CD4-positive, alpha-beta T cell (primary cell): ENCODE results near the gene LSM10. TPM values are rescaled to one million over a fixed set of nuclear protein-coding genes. Genes with fewer than 3 reads are reported as not detected.

Experiments used
- ATAC-seq: fragments of 200-7000 bp; cut with Tn5 transposase; one replicate; pipeline ENCODE4 v1.10.0; 2022; ENCODE audit warnings: mild to moderate bottlenecking; ENCODE audit not compliant: poor library complexity
- CTCF ChIA-PET: fragments of 350-600 bp; sonication (Branson Sonifier 250); formaldehyde crosslinking; loops from one replicate; lab custom pipeline; 2021; ENCODE audit warnings: antibody characterized with exemption, inconsistent platforms; lab: Charles Lee
- POLR2A ChIA-PET: fragments of 350-600 bp; sonication (Branson Sonifier 250); formaldehyde crosslinking; loops from one replicate; lab custom pipeline; 2021; ENCODE audit warnings: antibody characterized with exemption, inconsistent platforms; lab: Charles Lee
- DNase-seq, 14 experiments: peaks; one replicate each; pipeline ENCODE4 v3.0.0-alpha.2; 2013 to 2020; ENCODE audit warnings: mixed read lengths in 2 of 14
- H3K27ac ChIP-seq, 2 donors: one replicate each; pipeline versions ENCODE4 v1.5.1 to v1.7.0; 2013; ENCODE audit warnings: low read length in 2 of 2, low read depth in 1 of 2, mild to moderate bottlenecking in 1 of 2
- H3K27me3 ChIP-seq, 2 experiments: 1 replicate in 1 of 2; 2 replicates in 1 of 2; pipeline versions ENCODE4 v1.6.1 to v1.7.0; 2013; ENCODE audit warnings: low read length in 2 of 2, control low read depth in 1 of 2, mild to moderate bottlenecking in 1 of 2, moderate library complexity in 1 of 2; ENCODE audit not compliant: insufficient read depth in 2 of 2, control insufficient read depth in 1 of 2
- H3K36me3 ChIP-seq: one replicate; pipeline ENCODE4 v1.6.1; 2013; ENCODE audit warnings: low read length, control low read depth; ENCODE audit not compliant: insufficient read depth
- H3K4me1 ChIP-seq: one replicate; pipeline ENCODE4 v1.6.1; 2013; ENCODE audit warnings: low read length, control low read depth; ENCODE audit not compliant: insufficient read depth
- H3K4me3 ChIP-seq: one replicate; pipeline ENCODE4 v1.5.1; 2013; ENCODE audit warnings: mild to moderate bottlenecking, low read length, moderate library complexity
- H3K9me3 ChIP-seq, 2 experiments: 1 replicate in 1 of 2; 2 replicates in 1 of 2; pipeline versions ENCODE4 v1.6.1 to v1.7.0; 2013; ENCODE audit warnings: low read length in 2 of 2, mild to moderate bottlenecking in 2 of 2, control low read depth in 1 of 2, moderate library complexity in 1 of 2; ENCODE audit not compliant: control insufficient read depth in 1 of 2, insufficient read depth in 1 of 2
- H3K27ac Mint-ChIP-seq: one replicate; pipeline ENCODE4 v1.8.0; 2020; ENCODE audit warnings: mixed read lengths
- H3K27me3 Mint-ChIP-seq: one replicate; pipeline ENCODE4 v1.8.0; 2021; ENCODE audit warnings: mixed read lengths
- H3K36me3 Mint-ChIP-seq: one replicate; pipeline ENCODE4 v1.8.0; 2021; ENCODE audit warnings: low read depth, mixed read lengths
- H3K4me1 Mint-ChIP-seq: one replicate; pipeline ENCODE4 v1.8.0; 2021; ENCODE audit warnings: low read depth, mixed read lengths
- H3K4me3 Mint-ChIP-seq: one replicate; pipeline ENCODE4 v1.8.0; 2020; ENCODE audit warnings: mild to moderate bottlenecking, mixed read lengths
- H3K9me3 Mint-ChIP-seq: one replicate; pipeline ENCODE4 v1.8.0; 2020; ENCODE audit warnings: mixed read lengths
- CTCF ChIP-seq: fragments of 200-600 bp; IDR thresholded peaks from one replicate; pipeline ENCODE4 v1.8.0; 2022; ENCODE audit warnings: antibody characterized with exemption, mild to moderate bottlenecking
- intact Hi-C, 2 experiments: fragments of 100-400 bp; cut with DNase I in 1 of 2; cut with micrococcal nuclease in 1 of 2; formaldehyde crosslinking; loops; one replicate each; pipeline versions ENCODE4 v1.15.1 to v1.9.0; 2023 to 2025; cut with DNase I, micrococcal nuclease
- total RNA-seq, 174 experiments: library from RNA in 2 of 174; stranded (reverse) in 2 of 174; gene quantifications; one replicate each; pipeline ENCODE4 v1.2.3 and lab custom pipeline; 2021 to 2026

LSM10 gene
- total RNA-seq, 2 experiments from 2014 or later = 25.6 to 26.0 TPM

GRCh38 chr1:36411674-36412648, 14.3 kb upstream of the LSM10 start:
- no peaks in the 10 kb centered on the region for H3K36me3 ChIP-seq
- ATAC-seq (peak; percentile 99), DNase-seq (peak in 5 of 14 experiments; percentile 21 to 80 (median 66))
- Mint-ChIP-seq H3K27ac (peak overlapping the region; percentile 86), H3K4me1 (peaks cover 18% of the 10 kb centered on the region), H3K27me3 (no peaks in the 10 kb centered on the region), H3K4me3 (peak overlapping the region; percentile 46), H3K36me3 (no peaks in the 10 kb centered on the region), H3K9me3 (no peaks in the 10 kb centered on the region)
- ChIA-PET CTCF (interaction anchor here (1.2 kb wide), 1 partner anchor 43 kb away, joined by 3 read pairs; no protein-coding TSS in a partner anchor), POLR2A (interaction anchor here (0.7 to 1.9 kb wide), 12 partner anchors 8 to 188 kb away, joined by 3 to 8 read pairs (median 4); partner anchors contain the start of genes LSM10, MRPS15, SH3D21 and STK40)
- no peak for TF ChIP-seq CTCF
- no peak overlapping the region for H3K27ac ChIP-seq
- H3K27me3 ChIP-seq = no peaks in the 10 kb centered on the region
- peaks cover 14% of the 10 kb centered on the region for H3K4me1 ChIP-seq
- H3K4me3 ChIP-seq = no peak overlapping the region
- no peaks in the 10 kb centered on the region for H3K9me3 ChIP-seq
- intact Hi-C loops = no loop called here

GRCh38 chr1:36408479-36408878, 10.8 kb upstream of the LSM10 start:
- Mint-ChIP-seq H3K4me3 (no peak overlapping the region), H3K27ac (no peak overlapping the region), H3K9me3 (no peaks in the 10 kb centered on the region), H3K27me3 (no peaks in the 10 kb centered on the region), H3K36me3 (no peaks in the 10 kb centered on the region), H3K4me1 (peaks cover 14% of the 10 kb centered on the region)
- intact Hi-C loops = no loop called here
- no peaks in the 10 kb centered on the region for H3K27me3 ChIP-seq
- ChIA-PET CTCF (no interaction called here), POLR2A (no interaction called here)
- H3K36me3 ChIP-seq = no peaks in the 10 kb centered on the region
- peaks cover 14% of the 10 kb centered on the region for H3K4me1 ChIP-seq
- no peak for TF ChIP-seq CTCF
- no peak overlapping the region for H3K27ac ChIP-seq
- H3K4me3 ChIP-seq = no peak overlapping the region
- no peak for ATAC-seq
- DNase-seq = no peak
- no peaks in the 10 kb centered on the region for H3K9me3 ChIP-seq

DNA sequence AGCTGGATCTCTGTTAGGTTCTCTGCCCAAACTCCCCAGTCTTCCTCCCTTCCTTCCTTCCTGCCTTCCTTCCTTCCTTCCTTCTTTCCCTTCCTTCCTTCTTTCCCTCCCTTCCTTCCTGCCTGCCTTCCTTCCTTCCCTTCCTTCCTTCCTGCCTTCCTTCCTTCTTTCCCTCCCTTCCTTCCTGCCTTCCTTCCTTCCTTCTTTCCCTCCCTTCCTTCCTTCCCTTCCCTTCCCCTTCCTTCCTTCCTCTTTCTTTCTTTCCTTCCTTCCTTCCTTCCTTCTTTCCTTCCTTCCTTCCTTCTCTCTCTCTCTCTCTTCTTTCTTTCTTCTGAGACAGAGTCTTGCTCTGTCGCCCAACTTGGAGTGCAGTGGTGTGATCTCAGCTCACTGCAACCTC, 8.7 kb upstream of the LSM10 start:
- H3K4me3 Mint-ChIP-seq = no peak overlapping the region
- Histone ChIP-seq H3K9me3 (peaks cover 0 to 6% of the 10 kb centered on the region in 2 experiments), H3K27ac (no peak overlapping the region), H3K36me3 (no peaks in the 10 kb centered on the region), H3K27me3 (no peaks in the 10 kb centered on the region), H3K4me3 (no peak overlapping the region), H3K4me1 (peaks cover 6% of the 10 kb centered on the region)
- intact Hi-C loops = no loop called here
- TF ChIP-seq CTCF = no peak
- no peaks in the 10 kb centered on the region for H3K27me3 Mint-ChIP-seq
- H3K27ac Mint-ChIP-seq = no peak overlapping the region
- DNase-seq = no peak
- CTCF ChIA-PET = interaction anchor here (1.4 kb wide), 1 partner anchor 13 kb away, joined by 6 read pairs; no protein-coding TSS in a partner anchor
- H3K9me3 Mint-ChIP-seq = no peaks in the 10 kb centered on the region
- H3K4me1 Mint-ChIP-seq = peaks cover 7% of the 10 kb centered on the region
- POLR2A ChIA-PET = interaction anchor here (0.6 kb wide), 1 partner anchor 23 kb away, joined by 3 read pairs; no protein-coding TSS in a partner anchor
- no peak for ATAC-seq
- no peaks in the 10 kb centered on the region for H3K36me3 Mint-ChIP-seq
